Colonic mucosa (tissue), 4 donors: Measurements from ENCODE around the gene MRTFB. TPM values are rescaled to one million over a fixed set of nuclear protein-coding genes. Genes with fewer than 3 reads are reported as not detected.

Experiments
- DNase-seq: peaks from one replicate; pipeline ENCODE4 v3.0.0-alpha.2; 2020
- H3K27ac ChIP-seq: fragments of 200-600 bp; one replicate; pipeline ENCODE4 v1.8.0; 2021
- H3K27me3 ChIP-seq: fragments of 200-600 bp; one replicate; pipeline ENCODE4 v1.8.0; 2021
- H3K36me3 ChIP-seq: fragments of 200-600 bp; one replicate; pipeline ENCODE4 v1.8.0; 2021
- H3K4me1 ChIP-seq: fragments of 200-600 bp; one replicate; pipeline ENCODE4 v1.8.0; 2021; ENCODE audit warnings: mild to moderate bottlenecking
- H3K4me3 ChIP-seq: fragments of 200-600 bp; one replicate; pipeline ENCODE4 v1.8.0; 2021
- H3K9ac ChIP-seq, 2 donors: one replicate each; pipeline ENCODE4 v1.7.0; 2013; ENCODE audit warnings: control low read depth in 2 of 2, low read depth in 2 of 2, low read length in 2 of 2
- H3K9me3 ChIP-seq: fragments of 200-600 bp; one replicate; pipeline ENCODE4 v1.8.0; 2021
- CTCF ChIP-seq: fragments of 200-600 bp; IDR thresholded peaks from one replicate; pipeline ENCODE4 v1.8.0; 2022; ENCODE audit warnings: antibody characterized with exemption, mild to moderate bottlenecking
- intact Hi-C: fragments of 100-400 bp; cut with DNase I; formaldehyde crosslinking; loops from one replicate; pipeline ENCODE4 v1.14.1; 2022
- total RNA-seq, 2 donors: library from RNA; stranded (reverse); fragmentation: NEBNext Ultra II Directional in 1 of 2; extraction: Animal tissue kit (Norgen Biotek cat#: 25700) in 1 of 2; gene quantifications; one replicate each; pipeline ENCODE4 v1.2.1, GENCODE V29; 2021
- donor health status: healthy.
- donor health status: DM: no; HTN: no; CAD: no.
- donor health status: DM: no; HTN: no; CAD: no.

MRTFB gene
- total RNA-seq, 2 donors from 2014 or later, result 31.4 to 40.3 TPM

- Histone ChIP-seq H3K27ac (peak overlapping the region; percentile 58), H3K36me3 (no peaks in the 10 kb centered on the region), H3K9ac (peak overlapping the region; percentile 70 to 86), H3K27me3 (no peaks in the 10 kb centered on the region), H3K9me3 (no peaks in the 10 kb centered on the region), H3K4me3 (peak overlapping the region; percentile 95), H3K4me1 (no peaks in the 10 kb centered on the region)
- TF ChIP-seq CTCF, result no peak
- no peak for DNase-seq
- intact Hi-C loops, result loop anchor here (10.0 kb wide), 2 partner anchors 114 to 146 kb away; partner anchors contain the start of gene ERCC4
Measured at GRCh38 chr16:14070555-14070876, 603 bp upstream of the MRTFB start.

GRCh38 chr16:14071576-14072271 lies 605 bp downstream of the MRTFB start:
- Histone ChIP-seq H3K27ac (peak overlapping the region; percentile 58), H3K36me3 (no peaks in the 10 kb centered on the region), H3K9me3 (no peaks in the 10 kb centered on the region), H3K9ac (peak overlapping the region; percentile 55 to 86), H3K27me3 (no peaks in the 10 kb centered on the region), H3K4me1 (no peaks in the 10 kb centered on the region), H3K4me3 (peak overlapping the region; percentile 95)
- intact Hi-C loops, result loop anchor here (10.0 kb wide), 2 partner anchors 113 to 147 kb away; partner anchors contain the start of gene ERCC4
- TF ChIP-seq CTCF, result no peak
- no peak for DNase-seq

- Histone ChIP-seq H3K9me3 (no peaks in the 10 kb centered on the region), H3K4me3 (peak overlapping the region; percentile 95), H3K36me3 (no peaks in the 10 kb centered on the region), H3K4me1 (no peaks in the 10 kb centered on the region), H3K9ac (peak overlapping the region in 1 of 2 donors; percentile 55), H3K27me3 (no peaks in the 10 kb centered on the region), H3K27ac (no peak overlapping the region)
- no peak for DNase-seq
- TF ChIP-seq CTCF, result no peak
- intact Hi-C loops, result loop anchor here (10.0 kb wide), 2 partner anchors 112 to 148 kb away; partner anchors contain the start of gene ERCC4
Measured at GRCh38 chr16:14072360-14072759, 1.2 kb downstream of the MRTFB start.

GRCh38 chr16:14074544-14074943 lies 3.4 kb downstream of the MRTFB start:
- Histone ChIP-seq H3K27ac (no peak overlapping the region), H3K4me1 (no peaks in the 10 kb centered on the region), H3K27me3 (no peaks in the 10 kb centered on the region), H3K4me3 (no peak overlapping the region), H3K9ac (no peak overlapping the region), H3K9me3 (no peaks in the 10 kb centered on the region), H3K36me3 (no peaks in the 10 kb centered on the region)
- no peak for TF ChIP-seq CTCF
- DNase-seq, result no peak
- intact Hi-C loops, result loop anchor here (10.0 kb wide), 2 partner anchors 110 to 150 kb away; partner anchors contain the start of gene ERCC4

GRCh38 chr16:14077918-14078317 lies 6.8 kb downstream of the MRTFB start:
- Histone ChIP-seq H3K4me1 (no peaks in the 10 kb centered on the region), H3K36me3 (no peaks in the 10 kb centered on the region), H3K9ac (no peak overlapping the region), H3K27me3 (no peaks in the 10 kb centered on the region), H3K27ac (no peak overlapping the region), H3K9me3 (no peaks in the 10 kb centered on the region), H3K4me3 (no peak overlapping the region)
- TF ChIP-seq CTCF, result no peak
- intact Hi-C loops, result loop anchor here (10.0 kb wide), 2 partner anchors 107 to 153 kb away; partner anchors contain the start of gene ERCC4
- DNase-seq, result no peak
